Esophagus squamous epithelium (tissue), 4 donors: Measurements from ENCODE around the gene NUP42.

ENCODE experiments used
- CTCF ChIP-seq, 6 experiments: fragments of 450-650 bp in 4 of 6; fragments of 200-600 bp in 2 of 6; sonication (generic) in 2 of 6; IDR thresholded peaks; one replicate each; pipeline ENCODE4 v1.5.1; 2016 to 2019; ENCODE audit warnings: antibody characterized with exemption in 6 of 6, mild to moderate bottlenecking in 4 of 6, moderate library complexity in 4 of 6
- POLR2A ChIP-seq, 4 donors: fragments of 450-650 bp; IDR thresholded peaks; one replicate each; pipeline ENCODE4 v1.6.1; 2017; ENCODE audit warnings: antibody characterized with exemption in 4 of 4, mild to moderate bottlenecking in 4 of 4, moderate library complexity in 3 of 4

GRCh38 chr7:23220690-23221305 is 39.0 kb downstream of the NUP42 start:
- TF ChIP-seq POLR2A (IDR thresholded peaks at IDR 0.05) (no peak), CTCF (IDR thresholded peaks at IDR 0.05) (no peak)
